ENCODE data around the gene RALGPS1. TPM values are rescaled to one million over a fixed set of nuclear protein-coding genes. Genes with fewer than 3 reads are reported as not detected.

RALGPS1 gene
- total and polyA plus RNA-seq, 2 donors (not counting 1 experiment from before 2014, with no cell fraction given): 19.7 to 39.9 TPM

GRCh38 chr9:127185181-127185580 lies 270.6 kb downstream of the RALGPS1 start:
- H3K4me3 Mint-ChIP-seq: no peak overlapping the region
- ChIA-PET CTCF (no interaction called here), POLR2A (no interaction called here)
- no peak for ATAC-seq (ENCODE audit: low read depth)
- H3K27me3 Mint-ChIP-seq: no peaks in the 10 kb centered on the region
- Histone ChIP-seq H3K4me1 (ENCODE audit: control insufficient read depth in 2 of 2, insufficient read depth in 2 of 2, low read length in 2 of 2) (no peaks in the 10 kb centered on the region), H3K79me2 (ENCODE audit: control insufficient read depth, insufficient read depth, low read length) (no peaks in the 10 kb centered on the region), H3K36me3 (replicated peaks in 1 of 2; ENCODE audit: control extremely low read depth in 1 of 2, control insufficient read depth in 1 of 2, extremely low read depth in 1 of 2, insufficient read depth in 2 of 2, low read length in 1 of 2) (peaks cover 2 to 6% of the 10 kb centered on the region in 2 experiments), H4K20me1 (ENCODE audit: control insufficient read depth, insufficient read depth, low read length, poor library complexity, severe bottlenecking) (no peaks in the 10 kb centered on the region), H3K9ac (ENCODE audit: low read length) (no peak overlapping the region), H3K4me3 (ENCODE audit: control extremely low read depth in 1 of 5, extremely low read depth in 1 of 5, insufficient read depth in 1 of 5, low read depth in 2 of 5, low read length in 4 of 5) (no peak overlapping the region), H3K27me3 (replicated peaks in 1 of 4; ENCODE audit: control extremely low read depth in 1 of 4, control insufficient read depth in 3 of 4, insufficient read depth in 4 of 4, low read length in 3 of 4) (no peaks in the 10 kb centered on the region), H2AFZ (ENCODE audit: insufficient read depth, low read depth, low read length, poor library complexity, severe bottlenecking) (no peak overlapping the region), H3K27ac (ENCODE audit: low read length in 2 of 2) (no peak overlapping the region), H3K4me2 (replicated peaks; ENCODE audit: low read depth, low read length, poor library complexity, severe bottlenecking) (no peak overlapping the region), H3K9me3 (ENCODE audit: control extremely low read depth in 1 of 3, control insufficient read depth in 2 of 3, insufficient read depth in 1 of 3, low read length in 2 of 3) (peaks cover 0 to 2% (median 0%) of the 10 kb centered on the region in 3 donors)
- DNase-seq: no peak
- 88% methylated on average over 5 of the region's 5 CpGs for WGBS (ENCODE audit: insufficient coverage)
- H3K4me1 Mint-ChIP-seq: peaks cover 2% of the 10 kb centered on the region
- TF ChIP-seq EZH2 (IDR thresholded peaks at IDR 0.05; ENCODE audit: borderline replicate concordance, insufficient read depth, low read depth, low read length, poor library complexity, severe bottlenecking): no peak
- TF ChIP-seq, protein P1, sequence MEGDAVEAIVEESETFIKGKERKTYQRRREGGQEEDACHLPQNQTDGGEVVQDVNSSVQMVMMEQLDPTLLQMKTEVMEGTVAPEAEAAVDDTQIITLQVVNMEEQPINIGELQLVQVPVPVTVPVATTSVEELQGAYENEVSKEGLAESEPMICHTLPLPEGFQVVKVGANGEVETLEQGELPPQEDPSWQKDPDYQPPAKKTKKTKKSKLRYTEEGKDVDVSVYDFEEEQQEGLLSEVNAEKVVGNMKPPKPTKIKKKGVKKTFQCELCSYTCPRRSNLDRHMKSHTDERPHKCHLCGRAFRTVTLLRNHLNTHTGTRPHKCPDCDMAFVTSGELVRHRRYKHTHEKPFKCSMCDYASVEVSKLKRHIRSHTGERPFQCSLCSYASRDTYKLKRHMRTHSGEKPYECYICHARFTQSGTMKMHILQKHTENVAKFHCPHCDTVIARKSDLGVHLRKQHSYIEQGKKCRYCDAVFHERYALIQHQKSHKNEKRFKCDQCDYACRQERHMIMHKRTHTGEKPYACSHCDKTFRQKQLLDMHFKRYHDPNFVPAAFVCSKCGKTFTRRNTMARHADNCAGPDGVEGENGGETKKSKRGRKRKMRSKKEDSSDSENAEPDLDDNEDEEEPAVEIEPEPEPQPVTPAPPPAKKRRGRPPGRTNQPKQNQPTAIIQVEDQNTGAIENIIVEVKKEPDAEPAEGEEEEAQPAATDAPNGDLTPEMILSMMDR (IDR thresholded peaks at IDR 0.05): no peak
- no peaks in the 10 kb centered on the region for H3K9me3 Mint-ChIP-seq (ENCODE audit: insufficient read depth)
- intact Hi-C loops (cut with micrococcal nuclease): no loop called here
- H3K27ac Mint-ChIP-seq: no peak overlapping the region

DNA sequence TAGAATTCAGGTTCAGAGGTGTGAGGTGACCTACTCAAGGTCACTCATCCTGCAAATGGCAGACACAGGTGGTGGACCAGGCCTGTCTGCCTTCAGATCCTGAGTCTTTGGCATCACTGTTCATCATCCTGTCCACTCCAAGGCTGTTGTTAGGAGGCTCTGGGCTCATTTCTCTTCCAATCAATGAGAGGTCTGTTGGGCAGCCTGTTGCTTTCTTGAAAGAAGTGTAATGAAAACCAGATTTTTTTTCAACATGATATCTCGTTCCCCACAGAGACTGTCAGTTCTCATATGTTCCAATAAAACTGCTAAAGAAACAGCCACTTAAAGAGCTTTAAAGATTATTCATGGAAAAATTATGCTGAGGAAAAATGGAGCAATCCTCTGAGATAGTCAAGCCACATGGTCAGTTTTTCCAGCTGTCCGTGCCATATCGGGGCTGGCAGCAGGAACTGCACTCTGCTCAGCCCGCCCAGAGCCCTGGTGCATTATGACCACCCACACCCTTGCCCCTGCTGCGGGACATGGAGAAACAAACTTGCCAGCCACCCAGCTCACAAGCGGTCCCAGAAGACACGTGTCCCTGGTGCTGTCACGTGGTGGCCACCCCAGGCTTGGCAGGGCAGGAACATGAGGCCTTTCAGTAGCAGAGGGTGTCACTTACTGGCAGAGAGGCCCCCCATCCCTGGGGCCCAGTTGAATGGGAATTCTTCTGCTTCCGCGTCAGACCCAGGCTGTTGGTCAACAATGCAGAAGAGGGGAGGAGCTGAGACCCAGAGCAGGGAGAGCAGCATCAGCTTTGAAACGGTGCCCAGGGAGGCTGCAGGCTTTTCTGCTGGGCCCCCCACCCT lies 271.6 kb downstream of the RALGPS1 start:
- Mint-ChIP-seq H3K27me3 (no peaks in the 10 kb centered on the region), H3K4me3 (no peak overlapping the region), H3K27ac (no peak overlapping the region), H3K4me1 (peaks cover 2% of the 10 kb centered on the region), H3K9me3 (ENCODE audit: insufficient read depth) (no peaks in the 10 kb centered on the region)
- no peak overlapping the region for H3K4me2 ChIP-seq (replicated peaks; ENCODE audit: low read depth, low read length, poor library complexity, severe bottlenecking)
- H3K9ac ChIP-seq (ENCODE audit: low read length): no peak overlapping the region
- H4K20me1 ChIP-seq (ENCODE audit: control insufficient read depth, insufficient read depth, low read length, poor library complexity, severe bottlenecking): no peaks in the 10 kb centered on the region
- H3K79me2 ChIP-seq (ENCODE audit: control insufficient read depth, insufficient read depth, low read length): no peaks in the 10 kb centered on the region
- no peak overlapping the region for H3K4me3 ChIP-seq (ENCODE audit: control extremely low read depth in 1 of 5, extremely low read depth in 1 of 5, insufficient read depth in 1 of 5, low read depth in 2 of 5, low read length in 4 of 5)
- CTCF ChIA-PET: no interaction called here
- DNase-seq (no peak), ATAC-seq (ENCODE audit: low read depth) (no peak)
- H2AFZ ChIP-seq (ENCODE audit: insufficient read depth, low read depth, low read length, poor library complexity, severe bottlenecking): no peak overlapping the region
- POLR2A ChIA-PET: no interaction called here
- intact Hi-C loops (cut with micrococcal nuclease): no loop called here
- H3K9me3 ChIP-seq (ENCODE audit: control extremely low read depth in 1 of 3, control insufficient read depth in 2 of 3, insufficient read depth in 1 of 3, low read length in 2 of 3): peaks cover 0 to 2% (median 0%) of the 10 kb centered on the region in 3 donors
- WGBS (ENCODE audit: insufficient coverage): 91% methylated on average over 10 of the region's 11 CpGs
- peaks cover 2 to 6% of the 10 kb centered on the region in 2 experiments for H3K36me3 ChIP-seq (replicated peaks in 1 of 2; ENCODE audit: control extremely low read depth in 1 of 2, control insufficient read depth in 1 of 2, extremely low read depth in 1 of 2, insufficient read depth in 2 of 2, low read length in 1 of 2)
- TF ChIP-seq, protein P1 (IDR thresholded peaks at IDR 0.05): no peak
- TF ChIP-seq EZH2 (IDR thresholded peaks at IDR 0.05; ENCODE audit: borderline replicate concordance, insufficient read depth, low read depth, low read length, poor library complexity, severe bottlenecking): no peak
- H3K27ac ChIP-seq (ENCODE audit: low read length in 2 of 2): no peak overlapping the region
- no peaks in the 10 kb centered on the region for H3K4me1 ChIP-seq (ENCODE audit: control insufficient read depth in 2 of 2, insufficient read depth in 2 of 2, low read length in 2 of 2)
- H3K27me3 ChIP-seq (replicated peaks in 1 of 4; ENCODE audit: control extremely low read depth in 1 of 4, control insufficient read depth in 3 of 4, insufficient read depth in 4 of 4, low read length in 3 of 4): no peaks in the 10 kb centered on the region

Measured in B cell (primary cell).